Type B pancreatic cell (in vitro differentiated cells): ENCODE data around the gene RHO. TPM values are rescaled to one million over a fixed set of nuclear protein-coding genes. Genes with fewer than 3 reads are reported as not detected.

Experiments
- DNase-seq: peaks from one replicate; pipeline ENCODE4 v3.0.0; 2021; ENCODE audit warnings: mixed read lengths; ENCODE audit not compliant: unreplicated experiment; ENCODE audit errors: extremely low spot score
- H3K27ac Mint-ChIP-seq: 2 replicates; pipeline ENCODE4 v1.8.0; 2021; ENCODE audit warnings: mild to moderate bottlenecking, mixed read lengths
- H3K27me3 Mint-ChIP-seq: 2 replicates; pipeline ENCODE4 v1.8.0; 2021; ENCODE audit warnings: mixed read lengths
- H3K36me3 Mint-ChIP-seq: 2 replicates; pipeline ENCODE4 v1.8.0; 2021; ENCODE audit warnings: mixed read lengths
- H3K4me1 Mint-ChIP-seq: one replicate; pipeline ENCODE4 v1.8.0; 2021; ENCODE audit warnings: mixed read lengths; ENCODE audit not compliant: unreplicated experiment
- H3K4me3 Mint-ChIP-seq: 2 replicates; pipeline ENCODE4 v1.8.0; 2021; ENCODE audit warnings: mild to moderate bottlenecking, mixed read lengths
- H3K9me3 Mint-ChIP-seq: 2 replicates; pipeline ENCODE4 v1.8.0; 2021; ENCODE audit warnings: mixed read lengths
- total RNA-seq: library from RNA; stranded (reverse); gene quantifications from 2 replicates; pipeline ENCODE4 v1.2.1, GENCODE V29; 2021; ENCODE audit warnings: low replicate concordance
- TF ChIP-seq, protein P1 (sequence below): fragments of 200-600 bp; sonication (generic); conservative IDR thresholded peaks from 2 replicates; pipeline ENCODE4 v1.5.0; 2021; ENCODE audit warnings: antibody characterized with exemption, mild to moderate bottlenecking

The RHO gene
- total RNA-seq, 1 donor from 2014 or later, result not detected

- no peaks in the 10 kb centered on the region for H3K4me1 Mint-ChIP-seq
- TF ChIP-seq, protein P1, sequence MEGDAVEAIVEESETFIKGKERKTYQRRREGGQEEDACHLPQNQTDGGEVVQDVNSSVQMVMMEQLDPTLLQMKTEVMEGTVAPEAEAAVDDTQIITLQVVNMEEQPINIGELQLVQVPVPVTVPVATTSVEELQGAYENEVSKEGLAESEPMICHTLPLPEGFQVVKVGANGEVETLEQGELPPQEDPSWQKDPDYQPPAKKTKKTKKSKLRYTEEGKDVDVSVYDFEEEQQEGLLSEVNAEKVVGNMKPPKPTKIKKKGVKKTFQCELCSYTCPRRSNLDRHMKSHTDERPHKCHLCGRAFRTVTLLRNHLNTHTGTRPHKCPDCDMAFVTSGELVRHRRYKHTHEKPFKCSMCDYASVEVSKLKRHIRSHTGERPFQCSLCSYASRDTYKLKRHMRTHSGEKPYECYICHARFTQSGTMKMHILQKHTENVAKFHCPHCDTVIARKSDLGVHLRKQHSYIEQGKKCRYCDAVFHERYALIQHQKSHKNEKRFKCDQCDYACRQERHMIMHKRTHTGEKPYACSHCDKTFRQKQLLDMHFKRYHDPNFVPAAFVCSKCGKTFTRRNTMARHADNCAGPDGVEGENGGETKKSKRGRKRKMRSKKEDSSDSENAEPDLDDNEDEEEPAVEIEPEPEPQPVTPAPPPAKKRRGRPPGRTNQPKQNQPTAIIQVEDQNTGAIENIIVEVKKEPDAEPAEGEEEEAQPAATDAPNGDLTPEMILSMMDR, result no peak
- no peaks in the 10 kb centered on the region for H3K27me3 Mint-ChIP-seq
- no peaks in the 10 kb centered on the region for H3K9me3 Mint-ChIP-seq
- no peak overlapping the region for H3K4me3 Mint-ChIP-seq
- no peak overlapping the region for H3K27ac Mint-ChIP-seq
- peaks cover 7% of the 10 kb centered on the region for H3K36me3 Mint-ChIP-seq
- no peak for DNase-seq
Observed at GRCh38 chr3:129505341-129505740, 23.1 kb upstream of the RHO start.

DNA sequence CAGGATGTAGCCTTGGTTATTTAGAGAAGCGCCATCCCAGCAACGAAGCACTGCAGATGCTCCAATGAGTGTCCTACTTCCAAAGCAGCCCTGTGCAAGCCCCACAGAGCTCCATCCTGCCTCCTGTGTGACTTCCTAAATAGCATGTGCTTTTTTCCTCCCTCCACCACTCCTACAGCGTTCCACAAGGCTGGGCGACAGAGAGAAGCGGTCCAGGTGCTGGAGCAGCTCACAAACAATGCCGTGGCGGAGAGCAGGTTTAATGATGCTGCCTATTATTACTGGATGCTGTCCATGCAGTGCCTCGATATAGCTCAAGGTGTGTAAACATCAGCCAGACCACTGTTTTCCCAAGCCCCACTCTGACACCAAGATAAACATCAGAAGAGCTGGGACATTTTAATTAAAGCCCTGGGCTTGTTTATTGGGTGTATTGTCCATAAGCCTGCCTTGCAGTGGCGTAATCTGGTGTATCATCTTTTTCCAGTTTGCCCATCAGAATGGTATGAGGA, 22.2 kb upstream of the RHO start:
- Mint-ChIP-seq H3K27me3 (no peaks in the 10 kb centered on the region), H3K36me3 (peaks cover 7% of the 10 kb centered on the region), H3K4me3 (no peak overlapping the region), H3K27ac (no peak overlapping the region), H3K9me3 (no peaks in the 10 kb centered on the region), H3K4me1 (no peaks in the 10 kb centered on the region)
- TF ChIP-seq, protein P1, result no peak
- no peak for DNase-seq

- no peak for DNase-seq
- Mint-ChIP-seq H3K36me3 (peaks cover 7% of the 10 kb centered on the region), H3K27ac (no peak overlapping the region), H3K9me3 (no peaks in the 10 kb centered on the region), H3K4me1 (no peaks in the 10 kb centered on the region), H3K4me3 (no peak overlapping the region), H3K27me3 (no peaks in the 10 kb centered on the region)
- TF ChIP-seq, protein P1, result no peak
Observed at GRCh38 chr3:129507181-129507831, 21.1 kb upstream of the RHO start.

DNA sequence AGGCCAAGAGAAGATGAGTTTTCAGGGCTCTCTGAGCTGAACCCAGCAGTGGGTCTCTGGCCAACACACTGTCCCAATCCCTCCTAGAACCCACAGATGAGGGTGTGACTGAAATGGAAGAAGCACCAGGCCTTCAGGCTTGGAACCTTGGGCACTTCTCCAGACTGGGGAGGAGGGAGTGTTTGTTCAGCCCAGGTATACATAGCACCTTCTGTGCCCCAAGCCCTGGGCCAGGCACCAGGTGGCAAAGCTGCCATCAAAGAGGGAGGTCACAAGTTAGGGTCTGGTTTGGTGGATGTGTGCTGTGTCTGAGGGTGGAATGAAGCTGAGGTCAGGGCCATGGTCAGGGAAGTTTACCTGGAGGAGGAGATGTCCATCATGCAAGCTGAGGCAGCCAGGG, 15.8 kb upstream of the RHO start:
- no peak for DNase-seq
- no peak overlapping the region for H3K27ac Mint-ChIP-seq
- TF ChIP-seq, protein P1, result no peak
- peaks cover 7% of the 10 kb centered on the region for H3K36me3 Mint-ChIP-seq
- no peak overlapping the region for H3K4me3 Mint-ChIP-seq
- H3K9me3 Mint-ChIP-seq, result no peaks in the 10 kb centered on the region
- no peaks in the 10 kb centered on the region for H3K27me3 Mint-ChIP-seq
- no peaks in the 10 kb centered on the region for H3K4me1 Mint-ChIP-seq

DNA sequence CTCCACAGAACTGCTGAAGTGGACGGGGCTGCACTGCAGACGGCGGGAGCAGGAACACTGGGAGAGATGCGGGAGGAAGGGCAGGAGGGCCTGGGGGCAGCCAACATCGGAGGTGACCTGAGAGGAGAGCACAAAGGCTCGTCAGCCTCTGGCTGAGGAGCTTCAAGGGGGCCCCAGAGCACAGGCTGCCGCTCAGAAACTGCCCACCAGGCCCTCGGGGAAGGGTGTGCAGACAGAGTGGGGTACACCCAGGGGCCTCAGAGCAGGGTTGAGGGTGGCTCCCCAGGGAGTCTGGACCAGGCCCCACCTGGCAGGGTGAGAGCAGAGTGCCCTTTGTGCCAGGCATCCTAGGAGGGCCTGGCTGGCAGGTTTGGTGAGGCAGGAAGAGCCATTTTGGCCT, 14.7 kb upstream of the RHO start:
- Mint-ChIP-seq H3K27me3 (no peaks in the 10 kb centered on the region), H3K9me3 (no peaks in the 10 kb centered on the region), H3K4me3 (no peak overlapping the region), H3K4me1 (no peaks in the 10 kb centered on the region), H3K36me3 (peaks cover 7% of the 10 kb centered on the region), H3K27ac (no peak overlapping the region)
- DNase-seq, result no peak
- TF ChIP-seq, protein P1, result no peak
